Glutamatergic neuron (in vitro differentiated cells): Measurements from ENCODE around the gene SCN4A. TPM values are rescaled to one million over a fixed set of nuclear protein-coding genes. Genes with fewer than 3 reads are reported as not detected.

ENCODE experiments used
- DNase-seq: peaks from one replicate; pipeline ENCODE4 v3.0.0; 2022
- H3K27ac Mint-ChIP-seq: one replicate; pipeline ENCODE4 v1.8.0; 2020; ENCODE audit warnings: mild to moderate bottlenecking, mixed read lengths, inconsistent platforms; ENCODE audit not compliant: unreplicated experiment
- H3K27me3 Mint-ChIP-seq: one replicate; pipeline ENCODE4 v1.8.0; 2020; ENCODE audit warnings: mild to moderate bottlenecking, moderate library complexity, mixed read lengths, inconsistent platforms; ENCODE audit not compliant: unreplicated experiment
- H3K36me3 Mint-ChIP-seq: one replicate; pipeline ENCODE4 v1.8.0; 2020; ENCODE audit warnings: mild to moderate bottlenecking, mixed read lengths, inconsistent platforms; ENCODE audit not compliant: unreplicated experiment
- H3K4me1 Mint-ChIP-seq: one replicate; pipeline ENCODE4 v1.8.0; 2020; ENCODE audit warnings: mild to moderate bottlenecking, low read depth, mixed read lengths, inconsistent platforms; ENCODE audit not compliant: unreplicated experiment
- H3K4me3 Mint-ChIP-seq: one replicate; pipeline ENCODE4 v1.8.0; 2020; ENCODE audit warnings: mild to moderate bottlenecking, mixed read lengths, inconsistent platforms; ENCODE audit not compliant: unreplicated experiment
- H3K9me3 Mint-ChIP-seq: one replicate; pipeline ENCODE4 v1.8.0; 2020; ENCODE audit warnings: mild to moderate bottlenecking, moderate library complexity, mixed read lengths, inconsistent platforms; ENCODE audit not compliant: unreplicated experiment
- total RNA-seq: library from RNA; stranded (reverse); fragmentation: NEBNext Ultra II Directional; extraction: Animal tissue kit (Norgen Biotek cat#: 25700); gene quantifications from one replicate; pipeline ENCODE4 v1.2.1, GENCODE V29; 2021; ENCODE audit not compliant: unreplicated experiment
- TF ChIP-seq, protein P1 (sequence below): fragments of 200-600 bp; sonication (generic); IDR thresholded peaks from one replicate; pipeline ENCODE4 v1.5.0; 2021; ENCODE audit not compliant: partially characterized antibody, unreplicated experiment

The SCN4A gene
- total RNA-seq, 1 donor from 2014 or later = 7.9 TPM

DNA sequence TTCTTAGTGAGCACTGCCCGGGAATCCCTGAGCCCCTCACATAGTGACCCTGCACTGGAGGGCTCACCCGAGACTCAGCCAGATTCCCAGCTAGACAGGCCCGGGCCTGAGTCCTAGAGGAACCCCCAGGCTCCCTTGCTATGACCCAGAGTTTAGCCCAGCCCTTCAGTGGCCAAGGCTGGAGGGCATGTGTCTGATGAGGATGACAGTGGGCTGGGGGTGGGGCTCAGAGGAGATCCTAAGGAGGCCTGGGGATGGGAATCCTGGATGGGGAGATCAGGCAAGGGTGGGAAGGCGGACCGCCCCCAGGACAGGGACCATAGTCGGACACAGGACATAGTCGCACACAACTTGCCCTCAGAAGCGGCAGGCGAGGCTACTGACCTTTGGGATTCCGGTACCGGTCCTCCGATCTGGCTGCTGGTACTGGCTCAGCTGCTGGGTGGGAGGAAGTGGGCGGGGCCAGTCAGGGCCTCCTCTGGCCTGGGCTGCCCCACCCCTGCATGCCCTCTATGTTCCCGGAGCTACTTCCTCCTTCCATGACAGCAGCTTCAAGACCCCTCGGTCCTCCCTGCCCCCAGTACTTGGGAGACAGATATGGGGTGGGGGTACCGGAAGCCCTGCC is 41.7 kb downstream of the SCN4A start:
- no peaks in the 10 kb centered on the region for H3K36me3 Mint-ChIP-seq
- H3K4me1 Mint-ChIP-seq = peaks cover 2% of the 10 kb centered on the region
- H3K27me3 Mint-ChIP-seq = no peaks in the 10 kb centered on the region
- H3K4me3 Mint-ChIP-seq = no peak overlapping the region
- no peak overlapping the region for H3K27ac Mint-ChIP-seq
- DNase-seq = no peak
- TF ChIP-seq, protein P1, sequence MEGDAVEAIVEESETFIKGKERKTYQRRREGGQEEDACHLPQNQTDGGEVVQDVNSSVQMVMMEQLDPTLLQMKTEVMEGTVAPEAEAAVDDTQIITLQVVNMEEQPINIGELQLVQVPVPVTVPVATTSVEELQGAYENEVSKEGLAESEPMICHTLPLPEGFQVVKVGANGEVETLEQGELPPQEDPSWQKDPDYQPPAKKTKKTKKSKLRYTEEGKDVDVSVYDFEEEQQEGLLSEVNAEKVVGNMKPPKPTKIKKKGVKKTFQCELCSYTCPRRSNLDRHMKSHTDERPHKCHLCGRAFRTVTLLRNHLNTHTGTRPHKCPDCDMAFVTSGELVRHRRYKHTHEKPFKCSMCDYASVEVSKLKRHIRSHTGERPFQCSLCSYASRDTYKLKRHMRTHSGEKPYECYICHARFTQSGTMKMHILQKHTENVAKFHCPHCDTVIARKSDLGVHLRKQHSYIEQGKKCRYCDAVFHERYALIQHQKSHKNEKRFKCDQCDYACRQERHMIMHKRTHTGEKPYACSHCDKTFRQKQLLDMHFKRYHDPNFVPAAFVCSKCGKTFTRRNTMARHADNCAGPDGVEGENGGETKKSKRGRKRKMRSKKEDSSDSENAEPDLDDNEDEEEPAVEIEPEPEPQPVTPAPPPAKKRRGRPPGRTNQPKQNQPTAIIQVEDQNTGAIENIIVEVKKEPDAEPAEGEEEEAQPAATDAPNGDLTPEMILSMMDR = no peak
- H3K9me3 Mint-ChIP-seq = peaks cover 4% of the 10 kb centered on the region

DNA sequence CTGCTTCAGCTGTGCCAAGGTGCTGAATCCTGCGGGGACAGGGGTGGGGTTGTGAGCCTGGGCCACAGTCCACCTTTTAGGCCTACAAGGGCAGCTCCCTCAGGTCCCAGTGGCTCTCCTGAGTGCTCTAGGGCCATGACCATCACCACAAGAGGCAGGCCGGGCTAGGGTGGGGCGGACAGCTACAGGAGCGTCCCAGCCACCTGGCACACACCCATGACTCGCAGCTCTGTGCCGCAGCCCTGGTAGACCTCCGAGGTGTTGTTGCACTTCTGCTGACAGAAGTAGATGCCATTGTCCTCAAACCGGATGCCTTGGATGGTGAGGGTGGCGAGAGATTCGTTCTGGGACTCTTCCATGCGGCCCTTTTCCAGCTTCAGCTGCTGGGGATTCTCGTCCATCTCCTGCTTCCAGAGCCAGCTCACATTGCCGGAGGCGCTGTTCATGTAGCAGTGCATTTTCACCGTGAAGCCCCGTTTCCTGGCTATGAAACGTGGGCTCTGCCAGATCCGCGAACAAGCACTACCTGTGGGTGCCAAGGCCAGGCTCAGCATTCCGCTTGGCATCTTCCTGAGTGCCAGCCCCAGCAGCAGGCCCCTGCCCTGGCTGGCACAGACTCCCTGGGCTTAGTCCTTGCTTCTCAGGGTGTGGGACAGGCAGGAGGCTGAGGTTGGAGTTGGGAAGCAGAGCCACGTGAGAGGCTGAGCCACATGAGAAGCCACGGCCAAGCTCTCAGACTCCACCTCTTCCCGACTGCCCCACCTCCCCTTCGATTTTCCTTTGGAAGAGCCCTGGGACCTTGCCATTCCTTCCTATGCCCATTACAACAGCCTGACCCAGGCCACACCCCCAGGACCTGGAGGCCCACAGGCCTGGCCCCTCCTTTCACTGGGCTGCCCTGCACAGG is 42.6 kb downstream of the SCN4A start:
- TF ChIP-seq, protein P1 = no peak
- Mint-ChIP-seq H3K4me1 (peaks cover 2% of the 10 kb centered on the region), H3K36me3 (no peaks in the 10 kb centered on the region), H3K4me3 (no peak overlapping the region), H3K27ac (no peak overlapping the region), H3K9me3 (peaks cover 4% of the 10 kb centered on the region), H3K27me3 (no peaks in the 10 kb centered on the region)
- DNase-seq = no peak

- no peak for DNase-seq
- no peaks in the 10 kb centered on the region for H3K36me3 Mint-ChIP-seq
- H3K27me3 Mint-ChIP-seq = no peaks in the 10 kb centered on the region
- no peak overlapping the region for H3K4me3 Mint-ChIP-seq
- peaks cover 4% of the 10 kb centered on the region for H3K9me3 Mint-ChIP-seq
- TF ChIP-seq, protein P1 = no peak
- no peak overlapping the region for H3K27ac Mint-ChIP-seq
- peaks cover 2% of the 10 kb centered on the region for H3K4me1 Mint-ChIP-seq
Measured at GRCh38 chr17:63928966-63929695, 43.6 kb downstream of the SCN4A start.

DNA sequence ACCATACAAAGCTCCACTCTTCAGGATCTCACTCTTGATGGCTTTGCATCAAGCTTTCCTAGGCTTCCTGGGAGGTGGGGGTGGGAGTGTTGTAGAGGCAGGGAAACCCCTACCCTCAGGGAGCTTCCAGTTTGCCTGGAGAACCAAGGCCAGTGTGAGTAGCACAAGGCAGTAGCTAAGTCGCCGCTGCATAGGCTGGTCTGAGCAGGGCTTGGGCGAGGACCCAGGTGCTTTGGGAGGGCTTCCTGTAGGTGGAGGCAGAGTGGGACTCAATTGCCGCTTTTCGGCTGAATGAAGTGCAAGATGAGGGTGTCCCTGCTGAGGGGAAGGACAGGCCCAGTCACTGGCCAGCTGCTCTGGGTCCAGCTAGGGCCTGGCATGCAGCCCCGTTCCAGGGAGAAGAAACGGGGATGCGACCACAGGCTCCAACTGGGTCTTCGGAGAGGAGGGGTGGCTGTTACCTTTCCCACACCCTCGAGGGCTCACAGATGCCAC is 44.5 kb downstream of the SCN4A start:
- Mint-ChIP-seq H3K36me3 (no peaks in the 10 kb centered on the region), H3K9me3 (peaks cover 4% of the 10 kb centered on the region), H3K4me3 (no peak overlapping the region), H3K27me3 (peaks cover under 1% of the 10 kb centered on the region), H3K4me1 (peaks cover 2% of the 10 kb centered on the region), H3K27ac (no peak overlapping the region)
- no peak for DNase-seq
- TF ChIP-seq, protein P1 = no peak
